Liver (tissue), 5 donors: ENCODE measurements around the gene SUPT6H. TPM values are rescaled to one million over a fixed set of nuclear protein-coding genes. Genes with fewer than 3 reads are reported as not detected.

Source experiments
- polyA plus RNA-seq, 2 donors: library from polyadenylated mRNA; stranded (reverse) in 1 of 2; unstranded in 1 of 2; fragments of 200-250 nt in 1 of 2; fragments of >200 nt in 1 of 2; fragmentation: Nextera tagmentation in 1 of 2; extraction: Ambion mirVana in 1 of 2; gene quantifications; one replicate each; pipeline versions ENCODE4 v1.2.1 to v1.2.3, GENCODE V29; 2013 to 2015
- small RNA-seq: library from RNA; depleted of rRNA; stranded (forward); fragments of <200 nt; gene quantifications from one replicate; pipeline ENCODE3, GENCODE V24; 2014
- total RNA-seq, 2 donors: library from RNA; depleted of rRNA; stranded (reverse); fragments of >200 nt; gene quantifications; one replicate each; pipeline ENCODE4 v1.2.3, GENCODE V29; 2014
- donor health status: healthy.
- donor health status: healthy.
- donor health status: healthy.

Gene SUPT6H
- total and polyA plus RNA-seq, 4 donors, result 10.6 to 59.1 (median 30.3) TPM

Small RNAs within 50 kb of the gene (small RNA-seq; reads per million reads assigned to genes)
- gene SNORD42A, result not detected
- not detected for gene SNORD42B
- gene SNORD4A, result not detected
- not detected for gene SNORD4B

Other genes with a start within 250 kb of the SUPT6H start
- under 1 TPM; 0.25 to 0.47 TPM for gene SLC13A2, start 188.6 kb upstream of the SUPT6H start, total RNA-seq
- gene SLC13A2, start 188.6 kb upstream of the SUPT6H start, polyA plus RNA-seq, result under 1 TPM; 0.10 to 0.52 TPM
- gene FOXN1, start 155.9 kb upstream of the SUPT6H start, total RNA-seq, result not detected
- gene FOXN1, start 155.9 kb upstream of the SUPT6H start, polyA plus RNA-seq, result not detected
- 10 to 100 TPM; 14.0 to 20.0 TPM for gene UNC119, start 109.6 kb upstream of the SUPT6H start, total RNA-seq
- 10 to 100 TPM; 16.0 to 16.2 TPM for gene UNC119, start 109.6 kb upstream of the SUPT6H start, polyA plus RNA-seq
- gene PIGS, start 90.7 kb upstream of the SUPT6H start, total RNA-seq, result 10 to 100 TPM; 12.4 to 29.5 TPM
- 10 to 100 TPM in 1 of 2 donors, 1 to 10 TPM in 1; 7.3 to 14.2 TPM for gene PIGS, start 90.7 kb upstream of the SUPT6H start, polyA plus RNA-seq
- gene ALDOC, start 85.3 kb upstream of the SUPT6H start, total RNA-seq, result 100 to 1,000 TPM; 104 to 131 TPM
- gene ALDOC, start 85.3 kb upstream of the SUPT6H start, polyA plus RNA-seq, result 10 to 100 TPM; 40.1 to 85.1 TPM
- gene SPAG5, start 63.2 kb upstream of the SUPT6H start, total RNA-seq, result 10 to 100 TPM; 13.8 to 41.8 TPM
- gene SPAG5, start 63.2 kb upstream of the SUPT6H start, polyA plus RNA-seq, result 10 to 100 TPM; 10.6 to 11.8 TPM
- gene RSKR, start 48.0 kb upstream of the SUPT6H start, total RNA-seq, result 10 to 100 TPM in 1 of 2 donors, 1 to 10 TPM in 1; 1.8 to 14.5 TPM
- gene RSKR, start 48.0 kb upstream of the SUPT6H start, polyA plus RNA-seq, result under 1 TPM; 0.63 to 0.67 TPM
- 100 to 1,000 TPM in 1 of 2 donors, 10 to 100 TPM in 1; 39.1 to 122 TPM for gene BLTP2, start 17.0 kb upstream of the SUPT6H start, total RNA-seq
- gene BLTP2, start 17.0 kb upstream of the SUPT6H start, polyA plus RNA-seq, result 10 to 100 TPM; 24.8 to 30.8 TPM
- gene SDF2, start 299 bp upstream of the SUPT6H start, total RNA-seq, result 10 to 100 TPM; 24.1 to 29.6 TPM
- gene SDF2, start 299 bp upstream of the SUPT6H start, polyA plus RNA-seq, result 10 to 100 TPM; 26.3 to 38.9 TPM
- under 1 TPM; 0.25 to 0.65 TPM for gene PROCA1, start 49.7 kb downstream of the SUPT6H start, total RNA-seq
- under 1 TPM; 0.16 to 0.44 TPM for gene PROCA1, start 49.7 kb downstream of the SUPT6H start, polyA plus RNA-seq
- 10 to 100 TPM in 1 of 2 donors, 1 to 10 TPM in 1; 5.6 to 14.3 TPM for gene RAB34, start 55.7 kb downstream of the SUPT6H start, total RNA-seq
- gene RAB34, start 55.7 kb downstream of the SUPT6H start, polyA plus RNA-seq, result 1 to 10 TPM; 4.5 to 9.6 TPM
- 100 to 1,000 TPM; 106 to 189 TPM for gene RPL23A, start 57.8 kb downstream of the SUPT6H start, total RNA-seq
- 100 to 1,000 TPM; 484 to 507 TPM for gene RPL23A, start 57.8 kb downstream of the SUPT6H start, polyA plus RNA-seq
- 1 to 10 TPM; 4.4 to 7.9 TPM for gene TLCD1, start 64.0 kb downstream of the SUPT6H start, total RNA-seq
- 1 to 10 TPM; 5.1 to 8.8 TPM for gene TLCD1, start 64.0 kb downstream of the SUPT6H start, polyA plus RNA-seq
- 1 to 10 TPM; 6.3 to 7.8 TPM for gene NEK8, start 66.6 kb downstream of the SUPT6H start, total RNA-seq
- gene NEK8, start 66.6 kb downstream of the SUPT6H start, polyA plus RNA-seq, result 1 to 10 TPM; 1.7 to 2.7 TPM
- gene TRAF4, start 81.8 kb downstream of the SUPT6H start, total RNA-seq, result 10 to 100 TPM in 1 of 2 donors, 1 to 10 TPM in 1; 8.5 to 32.0 TPM
- gene TRAF4, start 81.8 kb downstream of the SUPT6H start, polyA plus RNA-seq, result 10 to 100 TPM; 16.2 to 31.5 TPM
- gene FAM222B, start 180.6 kb downstream of the SUPT6H start, total RNA-seq, result 1 to 10 TPM; 2.8 to 4.2 TPM
- 1 to 10 TPM; 4.0 to 5.4 TPM for gene FAM222B, start 180.6 kb downstream of the SUPT6H start, polyA plus RNA-seq
- 10 to 100 TPM; 17.3 to 30.8 TPM for gene ERAL1, start 192.8 kb downstream of the SUPT6H start, total RNA-seq
- 10 to 100 TPM; 28.1 to 34.5 TPM for gene ERAL1, start 192.8 kb downstream of the SUPT6H start, polyA plus RNA-seq
- 10 to 100 TPM; 67.7 to 71.0 TPM for gene FLOT2, start 235.5 kb downstream of the SUPT6H start, total RNA-seq
- 100 to 1,000 TPM in 1 of 2 donors, 10 to 100 TPM in 1; 61.6 to 100 TPM for gene FLOT2, start 235.5 kb downstream of the SUPT6H start, polyA plus RNA-seq
- gene DHRS13, start 240.9 kb downstream of the SUPT6H start, total RNA-seq, result 10 to 100 TPM in 1 of 2 donors, 1 to 10 TPM in 1; 9.7 to 91.6 TPM
- gene DHRS13, start 240.9 kb downstream of the SUPT6H start, polyA plus RNA-seq, result 10 to 100 TPM in 1 of 2 donors, 1 to 10 TPM in 1; 5.0 to 12.3 TPM